ENCODE data around the gene GRB10. TPM values are rescaled to one million over a fixed set of nuclear protein-coding genes. Genes with fewer than 3 reads are reported as not detected.

The GRB10 gene
- total RNA-seq, 1 donor from 2014 or later = not detected

- DNase-seq = no peak
- no peak for ATAC-seq (ENCODE audit: low read depth)
- intact Hi-C loops (cut with micrococcal nuclease) = no loop called here
- Mint-ChIP-seq H3K4me1 (no peaks in the 10 kb centered on the region), H3K36me3 (ENCODE audit: low read depth) (no peaks in the 10 kb centered on the region), H3K4me3 (no peak overlapping the region), H3K27ac (no peak overlapping the region), H3K27me3 (peaks cover 11% of the 10 kb centered on the region), H3K9me3 (no peaks in the 10 kb centered on the region)
- CTCF ChIA-PET = no interaction called here
- POLR2A ChIA-PET = no interaction called here
- TF ChIP-seq, protein P1, sequence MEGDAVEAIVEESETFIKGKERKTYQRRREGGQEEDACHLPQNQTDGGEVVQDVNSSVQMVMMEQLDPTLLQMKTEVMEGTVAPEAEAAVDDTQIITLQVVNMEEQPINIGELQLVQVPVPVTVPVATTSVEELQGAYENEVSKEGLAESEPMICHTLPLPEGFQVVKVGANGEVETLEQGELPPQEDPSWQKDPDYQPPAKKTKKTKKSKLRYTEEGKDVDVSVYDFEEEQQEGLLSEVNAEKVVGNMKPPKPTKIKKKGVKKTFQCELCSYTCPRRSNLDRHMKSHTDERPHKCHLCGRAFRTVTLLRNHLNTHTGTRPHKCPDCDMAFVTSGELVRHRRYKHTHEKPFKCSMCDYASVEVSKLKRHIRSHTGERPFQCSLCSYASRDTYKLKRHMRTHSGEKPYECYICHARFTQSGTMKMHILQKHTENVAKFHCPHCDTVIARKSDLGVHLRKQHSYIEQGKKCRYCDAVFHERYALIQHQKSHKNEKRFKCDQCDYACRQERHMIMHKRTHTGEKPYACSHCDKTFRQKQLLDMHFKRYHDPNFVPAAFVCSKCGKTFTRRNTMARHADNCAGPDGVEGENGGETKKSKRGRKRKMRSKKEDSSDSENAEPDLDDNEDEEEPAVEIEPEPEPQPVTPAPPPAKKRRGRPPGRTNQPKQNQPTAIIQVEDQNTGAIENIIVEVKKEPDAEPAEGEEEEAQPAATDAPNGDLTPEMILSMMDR (IDR thresholded peaks at IDR 0.05) = no peak
These were observed 60.9 kb downstream of the GRB10 start for GRCh38 chr7:50721661-50722259.

- H3K27me3 Mint-ChIP-seq = peaks cover 11% of the 10 kb centered on the region
- intact Hi-C loops (cut with micrococcal nuclease) = no loop called here
- DNase-seq (no peak), ATAC-seq (ENCODE audit: low read depth) (no peak)
- no peaks in the 10 kb centered on the region for H3K4me1 Mint-ChIP-seq
- H3K9me3 Mint-ChIP-seq = no peaks in the 10 kb centered on the region
- CTCF ChIA-PET = no interaction called here
- TF ChIP-seq, protein P1 (IDR thresholded peaks at IDR 0.05) = no peak
- H3K4me3 Mint-ChIP-seq = no peak overlapping the region
- POLR2A ChIA-PET = no interaction called here
- H3K27ac Mint-ChIP-seq = no peak overlapping the region
- H3K36me3 Mint-ChIP-seq (ENCODE audit: low read depth) = no peaks in the 10 kb centered on the region
These were observed 61.5 kb downstream of the GRB10 start for GRCh38 chr7:50721160-50721559.

DNA sequence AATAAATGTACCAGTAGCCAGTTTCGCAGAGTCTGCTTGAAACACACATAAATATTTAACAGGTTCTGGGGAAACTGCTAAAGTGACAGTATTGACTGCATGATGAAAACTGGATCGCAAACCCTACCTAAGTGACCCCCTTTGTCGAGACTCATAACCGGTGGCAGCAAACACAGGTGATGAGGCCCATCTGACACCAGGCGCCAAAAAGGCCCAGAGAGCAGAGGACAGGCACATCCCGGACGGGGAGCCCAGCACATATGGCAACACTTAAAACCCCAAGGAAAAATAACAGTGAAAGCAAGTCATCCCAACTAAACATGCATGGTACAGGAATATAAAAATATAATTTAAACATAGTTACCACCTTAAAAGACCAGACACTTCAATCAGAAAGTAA is 62.4 kb downstream of the GRB10 start:
- Mint-ChIP-seq H3K9me3 (no peaks in the 10 kb centered on the region), H3K27me3 (peaks cover 16% of the 10 kb centered on the region), H3K27ac (no peak overlapping the region), H3K4me1 (no peaks in the 10 kb centered on the region), H3K36me3 (ENCODE audit: low read depth) (no peaks in the 10 kb centered on the region), H3K4me3 (no peak overlapping the region)
- intact Hi-C loops (cut with micrococcal nuclease) = no loop called here
- TF ChIP-seq, protein P1 (IDR thresholded peaks at IDR 0.05) = no peak
- no peak for ATAC-seq (ENCODE audit: low read depth)
- no peak for DNase-seq
- ChIA-PET CTCF (no interaction called here), POLR2A (no interaction called here)

- intact Hi-C loops (cut with micrococcal nuclease) = no loop called here
- TF ChIP-seq, protein P1 (IDR thresholded peaks at IDR 0.05) = no peak
- no peak overlapping the region for H3K27ac Mint-ChIP-seq
- no peaks in the 10 kb centered on the region for H3K36me3 Mint-ChIP-seq (ENCODE audit: low read depth)
- H3K9me3 Mint-ChIP-seq = no peaks in the 10 kb centered on the region
- no peak overlapping the region for H3K4me3 Mint-ChIP-seq
- POLR2A ChIA-PET = no interaction called here
- peaks cover 17% of the 10 kb centered on the region for H3K27me3 Mint-ChIP-seq
- H3K4me1 Mint-ChIP-seq = no peaks in the 10 kb centered on the region
- CTCF ChIA-PET = no interaction called here
- DNase-seq = no peak
- no peak for ATAC-seq (ENCODE audit: low read depth)
These were observed 63.8 kb downstream of the GRB10 start for GRCh38 chr7:50718876-50719275.

DNA sequence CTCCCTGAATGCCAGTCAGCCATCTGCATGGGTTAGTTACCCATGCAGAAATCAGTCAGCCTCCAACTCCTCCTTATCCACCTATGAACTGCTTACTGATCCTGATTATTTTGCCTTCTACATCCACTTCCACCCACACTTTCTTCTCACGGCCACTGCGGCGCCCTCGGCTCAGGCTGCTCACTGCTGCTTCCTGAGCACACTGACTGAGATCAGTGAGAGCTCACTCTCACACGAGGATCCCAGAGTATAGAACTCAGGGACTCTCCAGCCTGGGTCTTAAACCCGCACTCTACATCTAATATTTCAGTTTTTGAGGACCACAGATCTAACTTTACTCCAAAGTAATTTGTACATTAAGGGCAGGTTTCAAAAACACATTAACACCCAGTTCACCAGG is 64.4 kb downstream of the GRB10 start:
- Mint-ChIP-seq H3K9me3 (no peaks in the 10 kb centered on the region), H3K4me3 (no peak overlapping the region), H3K27me3 (peaks cover 15% of the 10 kb centered on the region), H3K36me3 (ENCODE audit: low read depth) (no peaks in the 10 kb centered on the region), H3K4me1 (no peaks in the 10 kb centered on the region), H3K27ac (no peak overlapping the region)
- DNase-seq (no peak), ATAC-seq (ENCODE audit: low read depth) (no peak)
- ChIA-PET CTCF (no interaction called here), POLR2A (no interaction called here)
- TF ChIP-seq, protein P1 (IDR thresholded peaks at IDR 0.05) = no peak
- intact Hi-C loops (cut with micrococcal nuclease) = no loop called here

Measured in activated B cell treated with CpG ODN at 0.5 μM for 24 hours (primary cell).